Measurements from ENCODE around the gene KCNMB4. TPM values are rescaled to one million over a fixed set of nuclear protein-coding genes. Genes with fewer than 3 reads are reported as not detected.

KCNMB4 gene
- total and polyA plus RNA-seq, 2 experiments from 2014 or later = 4.3 to 9.2 TPM

DNA sequence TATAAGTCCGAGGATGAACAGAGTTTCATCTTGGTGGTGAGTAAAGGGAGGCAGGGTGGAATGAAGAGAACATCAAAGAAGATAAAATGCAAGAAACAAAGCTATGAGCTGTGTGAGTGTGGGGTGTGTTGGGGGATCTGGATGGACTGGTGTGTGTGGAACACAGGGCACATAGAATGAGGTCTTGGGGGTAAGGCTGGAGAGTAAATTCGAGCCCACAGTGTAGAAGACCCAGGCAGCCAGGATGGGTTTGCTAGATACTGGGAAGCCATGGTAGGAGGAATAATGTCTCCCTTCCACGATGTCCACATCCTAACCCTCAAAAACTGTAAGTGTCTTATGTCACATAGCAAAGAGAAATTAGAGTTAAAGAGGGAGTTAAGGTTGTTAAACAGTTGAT lies 6.8 kb downstream of the KCNMB4 start:
- no peaks in the 10 kb centered on the region for H3K4me1 ChIP-seq (ENCODE audit: insufficient read depth)
- H2AFZ ChIP-seq = no peak overlapping the region
- H3K27ac ChIP-seq = no peak overlapping the region
- no peak overlapping the region for H3K4me3 ChIP-seq
- no peaks in the 10 kb centered on the region for H3K9me2 ChIP-seq (replicated peaks; ENCODE audit: insufficient read depth)
- H3K9me3 ChIP-seq (ENCODE audit: low read depth) = no peaks in the 10 kb centered on the region
- H4K20me1 ChIP-seq (ENCODE audit: insufficient read depth, poor library complexity, severe bottlenecking) = no peaks in the 10 kb centered on the region
- no peak for DNase-seq (ENCODE audit: low spot score)
- TF ChIP-seq CTCF (IDR thresholded peaks at IDR 0.05; ENCODE audit: poor library complexity) = no peak
- no peak for TF ChIP-seq EZH2 (IDR thresholded peaks at IDR 0.05; ENCODE audit: borderline replicate concordance)
- no peak for TF ChIP-seq EZH2phosphoT487 (IDR thresholded peaks at IDR 0.05; ENCODE audit: low read depth, severe bottlenecking, unreplicated experiment)
- no peaks in the 10 kb centered on the region for H3K79me2 ChIP-seq
- H3K36me3 ChIP-seq (replicated peaks; ENCODE audit: insufficient read depth, low read depth) = no peaks in the 10 kb centered on the region
- H3K27me3 ChIP-seq = no peaks in the 10 kb centered on the region
- H3K4me2 ChIP-seq = no peak overlapping the region
- 90% methylated on average over 3 of the region's 3 CpGs for WGBS (ENCODE audit: low lambda C conversion rate, missing lambda C conversion rate)

GRCh38 chr12:70379846-70380245 lies 13.8 kb downstream of the KCNMB4 start:
- Histone ChIP-seq H3K4me3 (no peak overlapping the region), H3K4me2 (no peak overlapping the region), H3K9me2 (replicated peaks; ENCODE audit: insufficient read depth) (no peaks in the 10 kb centered on the region), H3K27ac (no peak overlapping the region), H3K4me1 (ENCODE audit: insufficient read depth) (no peaks in the 10 kb centered on the region), H4K20me1 (ENCODE audit: insufficient read depth, poor library complexity, severe bottlenecking) (no peaks in the 10 kb centered on the region), H3K79me2 (no peaks in the 10 kb centered on the region), H3K27me3 (no peaks in the 10 kb centered on the region), H3K36me3 (replicated peaks; ENCODE audit: insufficient read depth, low read depth) (no peaks in the 10 kb centered on the region), H3K9me3 (ENCODE audit: low read depth) (no peaks in the 10 kb centered on the region), H2AFZ (no peak overlapping the region)
- 79% methylated on average over 1 of the region's 1 CpG for WGBS (ENCODE audit: low lambda C conversion rate, missing lambda C conversion rate)
- no peak for DNase-seq (ENCODE audit: low spot score)
- no peak for TF ChIP-seq EZH2 (IDR thresholded peaks at IDR 0.05; ENCODE audit: borderline replicate concordance)
- TF ChIP-seq CTCF (IDR thresholded peaks at IDR 0.05; ENCODE audit: poor library complexity) = no peak
- no peak for TF ChIP-seq EZH2phosphoT487 (IDR thresholded peaks at IDR 0.05; ENCODE audit: low read depth, severe bottlenecking, unreplicated experiment)

- Histone ChIP-seq H3K27me3 (no peaks in the 10 kb centered on the region), H3K36me3 (replicated peaks; ENCODE audit: insufficient read depth, low read depth) (no peaks in the 10 kb centered on the region), H4K20me1 (ENCODE audit: insufficient read depth, poor library complexity, severe bottlenecking) (no peaks in the 10 kb centered on the region), H3K9me3 (ENCODE audit: low read depth) (no peaks in the 10 kb centered on the region), H3K9me2 (replicated peaks; ENCODE audit: insufficient read depth) (no peaks in the 10 kb centered on the region), H3K27ac (no peak overlapping the region), H3K4me1 (ENCODE audit: insufficient read depth) (no peaks in the 10 kb centered on the region), H3K79me2 (no peaks in the 10 kb centered on the region), H2AFZ (no peak overlapping the region), H3K4me2 (no peak overlapping the region), H3K4me3 (no peak overlapping the region)
- 93% methylated on average over 4 of the region's 4 CpGs for WGBS (ENCODE audit: low lambda C conversion rate, missing lambda C conversion rate)
- TF ChIP-seq EZH2 (IDR thresholded peaks at IDR 0.05; ENCODE audit: borderline replicate concordance) (no peak), CTCF (IDR thresholded peaks at IDR 0.05; ENCODE audit: poor library complexity) (no peak), EZH2phosphoT487 (IDR thresholded peaks at IDR 0.05; ENCODE audit: low read depth, severe bottlenecking, unreplicated experiment) (no peak)
- DNase-seq (ENCODE audit: low spot score) = no peak
These were observed 17.4 kb downstream of the KCNMB4 start for GRCh38 chr12:70383484-70383883.

GRCh38 chr12:70383886-70384285 lies 17.8 kb downstream of the KCNMB4 start:
- no peaks in the 10 kb centered on the region for H3K4me1 ChIP-seq (ENCODE audit: insufficient read depth)
- 65% methylated on average over 3 of the region's 3 CpGs for WGBS (ENCODE audit: low lambda C conversion rate, missing lambda C conversion rate)
- no peaks in the 10 kb centered on the region for H3K27me3 ChIP-seq
- no peaks in the 10 kb centered on the region for H3K9me2 ChIP-seq (replicated peaks; ENCODE audit: insufficient read depth)
- TF ChIP-seq EZH2 (IDR thresholded peaks at IDR 0.05; ENCODE audit: borderline replicate concordance) = no peak
- TF ChIP-seq CTCF (IDR thresholded peaks at IDR 0.05; ENCODE audit: poor library complexity) = no peak
- no peak for TF ChIP-seq EZH2phosphoT487 (IDR thresholded peaks at IDR 0.05; ENCODE audit: low read depth, severe bottlenecking, unreplicated experiment)
- no peak overlapping the region for H3K4me3 ChIP-seq
- no peak for DNase-seq (ENCODE audit: low spot score)
- no peak overlapping the region for H3K4me2 ChIP-seq
- no peaks in the 10 kb centered on the region for H4K20me1 ChIP-seq (ENCODE audit: insufficient read depth, poor library complexity, severe bottlenecking)
- no peak overlapping the region for H2AFZ ChIP-seq
- no peak overlapping the region for H3K27ac ChIP-seq
- H3K79me2 ChIP-seq = no peaks in the 10 kb centered on the region
- H3K36me3 ChIP-seq (replicated peaks; ENCODE audit: insufficient read depth, low read depth) = no peaks in the 10 kb centered on the region
- no peaks in the 10 kb centered on the region for H3K9me3 ChIP-seq (ENCODE audit: low read depth)
